Fibroblast of peridontal ligament (primary cell): ENCODE results near the gene OLFML3.
"Not testable (repeated sequence)": the region's sequence is repeated elsewhere in the genome, so short reads cannot be mapped to it uniquely, and the experiment has no call there.

Experiments
- DNase-seq: peaks from one replicate; pipeline ENCODE4 v3.0.0-alpha.2; 2010; ENCODE audit errors: extremely low read depth

Gene OLFML3

DNA sequence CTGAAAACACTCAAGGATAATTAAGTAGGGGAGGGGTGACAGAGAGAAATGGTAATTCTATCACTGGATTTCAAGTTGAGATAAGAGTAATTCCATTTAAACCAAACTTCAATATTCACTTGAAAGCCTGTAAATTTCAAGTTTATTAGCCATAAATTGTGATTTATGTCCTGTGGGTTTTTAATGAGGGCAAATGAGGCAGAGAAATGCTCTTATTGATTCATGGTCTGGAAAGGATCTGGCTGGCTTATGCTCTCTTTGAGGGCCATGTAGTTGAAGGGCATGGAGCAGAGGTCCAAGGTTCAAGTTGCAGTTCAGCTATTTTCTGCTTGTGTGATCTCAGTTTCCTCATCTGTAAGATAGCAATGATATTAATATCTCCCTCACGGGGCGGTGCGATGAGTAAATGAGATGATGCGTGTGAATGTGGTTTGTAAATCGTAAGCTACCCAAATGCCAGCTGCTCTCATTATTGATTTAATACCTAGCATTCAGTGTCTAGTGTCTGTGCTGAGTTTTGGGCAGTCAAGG is 12.3 kb downstream of the OLFML3 start:
- DNase-seq, result no peak

DNA sequence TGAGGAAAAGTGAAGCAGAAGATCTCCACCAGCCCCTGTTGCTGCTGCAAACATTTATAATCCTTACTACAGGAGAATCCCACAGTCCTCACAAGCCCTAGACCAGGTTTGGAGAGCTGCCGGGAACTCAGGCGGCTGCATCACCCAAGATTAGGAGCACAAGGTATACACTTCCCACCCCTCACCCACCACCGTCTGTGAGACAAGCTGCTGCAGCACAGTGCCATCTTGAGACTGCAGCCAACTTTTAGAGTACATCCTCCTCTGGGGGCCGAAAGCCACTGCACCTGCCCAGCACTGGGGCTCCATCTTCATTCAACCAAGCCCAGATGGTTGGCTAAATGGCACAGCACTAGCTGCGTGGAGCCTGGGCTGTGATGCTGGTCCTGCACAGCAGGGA is 13.8 kb downstream of the OLFML3 start:
- no peak for DNase-seq

DNA sequence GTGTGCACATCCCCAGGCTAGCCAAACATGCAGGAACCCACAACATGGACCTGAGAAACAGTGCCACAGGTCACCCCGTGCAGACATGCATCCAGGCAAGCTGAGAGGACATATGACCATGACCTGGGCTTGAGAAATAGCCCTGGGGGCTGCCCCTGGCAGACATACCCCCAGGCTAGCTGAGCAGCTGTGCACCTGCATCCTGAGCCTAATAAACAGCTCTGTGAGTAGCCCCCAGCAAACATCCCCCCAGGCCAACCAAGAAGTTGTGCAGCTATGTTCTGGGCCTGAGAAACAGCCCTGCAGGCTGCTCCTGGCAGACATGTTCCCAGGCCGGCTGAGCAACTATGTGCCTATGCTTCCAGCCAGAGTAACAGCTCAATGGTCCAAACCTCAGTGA is 14.5 kb downstream of the OLFML3 start:
- no peak for DNase-seq

DNA sequence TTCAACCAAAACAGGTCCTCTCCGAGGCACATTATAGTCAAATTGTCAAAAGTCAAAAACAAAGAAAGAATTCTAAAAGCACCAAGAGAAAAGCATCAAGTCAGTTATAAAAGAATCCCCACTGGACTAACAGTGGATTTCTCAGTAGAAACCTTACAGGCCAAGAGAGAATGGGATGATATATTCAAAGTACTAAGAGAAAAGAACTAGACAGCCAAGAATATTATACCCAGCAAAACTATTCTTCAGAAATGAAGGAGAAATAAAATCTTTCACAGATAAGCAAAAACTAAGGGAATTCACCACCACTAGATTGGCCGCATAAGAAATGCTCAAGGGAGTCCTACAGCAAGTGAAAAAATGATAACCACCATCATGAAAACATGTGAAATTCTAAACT is 16.1 kb downstream of the OLFML3 start:
- DNase-seq, result no peak

DNA sequence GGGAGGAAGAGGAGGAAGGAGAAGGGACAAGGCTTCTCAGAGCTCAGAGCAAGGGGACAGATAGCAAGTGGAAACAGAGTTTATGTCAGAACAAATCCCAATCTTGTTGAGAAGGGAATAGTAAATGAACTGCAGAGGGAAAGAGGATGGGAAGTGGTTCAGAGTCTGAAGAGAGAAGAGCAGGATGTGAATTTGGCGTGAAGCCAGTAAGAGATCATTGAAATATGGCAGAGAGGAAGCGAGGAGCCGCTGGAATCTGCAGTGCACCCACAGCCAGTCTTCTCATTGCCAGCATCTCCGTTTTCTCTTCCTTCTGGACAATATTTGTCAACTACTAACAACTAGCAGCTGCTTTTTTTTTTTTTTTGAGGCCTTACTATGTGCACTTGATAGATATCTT is 19.1 kb downstream of the OLFML3 start:
- no peak for DNase-seq

DNA sequence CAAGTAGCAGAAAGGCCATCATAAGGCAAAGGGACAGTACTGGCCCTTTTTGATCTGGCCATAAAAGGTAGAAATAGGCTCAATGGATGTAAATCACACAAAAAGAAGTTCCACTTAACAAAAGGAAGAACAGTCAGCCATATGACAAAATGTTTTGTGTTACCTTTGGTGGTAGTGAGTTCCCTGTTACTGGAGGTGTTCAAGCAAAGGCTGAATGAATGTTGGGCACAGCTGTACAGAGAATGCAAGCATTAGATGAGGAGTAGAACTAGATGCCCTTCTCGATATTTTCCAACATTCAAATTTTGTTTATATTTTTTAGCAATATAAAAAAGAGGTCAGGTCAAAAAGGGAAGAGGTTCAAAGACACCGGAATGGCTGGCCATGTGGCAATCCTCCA is 20.0 kb downstream of the OLFML3 start:
- DNase-seq, result no peak

DNA sequence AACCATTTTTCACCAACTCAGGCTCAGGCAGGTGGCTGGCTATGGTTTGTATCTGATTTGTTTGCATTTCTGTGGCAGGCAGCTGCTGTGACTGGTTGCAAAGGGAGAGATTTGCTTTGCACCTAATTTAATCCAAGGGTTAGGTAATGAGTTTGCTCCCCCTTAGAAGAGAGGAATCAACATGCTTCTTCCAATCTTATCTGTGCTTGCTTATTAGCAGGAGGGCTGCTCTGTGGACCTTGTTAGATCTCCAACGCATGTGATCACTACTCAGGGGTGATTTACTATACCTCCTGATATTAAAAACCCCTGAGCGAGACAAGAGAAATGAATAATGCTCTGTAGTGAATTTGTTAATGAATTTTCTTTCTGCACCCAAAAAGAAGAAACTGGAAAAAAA is 20.5 kb downstream of the OLFML3 start:
- no peak for DNase-seq

DNA sequence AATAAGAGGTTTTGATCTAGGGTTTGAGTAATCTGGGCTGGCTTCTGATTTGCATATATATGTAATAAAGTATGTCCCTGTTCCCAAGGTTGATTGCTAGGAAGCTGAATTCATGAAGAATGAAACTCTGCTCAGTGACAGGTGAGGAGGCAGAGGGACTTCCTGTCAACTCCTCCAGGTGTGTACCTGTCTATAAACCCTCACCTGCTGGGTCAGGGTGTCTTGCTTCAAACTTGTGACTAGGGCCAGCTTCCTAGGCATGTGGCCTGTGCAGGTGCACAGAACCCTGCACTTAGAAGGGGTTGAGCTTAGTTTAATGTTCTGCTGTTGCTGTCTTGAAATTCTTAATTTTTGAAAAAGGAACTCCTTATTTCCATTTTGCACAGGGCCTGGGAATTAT is 21.1 kb downstream of the OLFML3 start:
- DNase-seq, result no peak

DNA sequence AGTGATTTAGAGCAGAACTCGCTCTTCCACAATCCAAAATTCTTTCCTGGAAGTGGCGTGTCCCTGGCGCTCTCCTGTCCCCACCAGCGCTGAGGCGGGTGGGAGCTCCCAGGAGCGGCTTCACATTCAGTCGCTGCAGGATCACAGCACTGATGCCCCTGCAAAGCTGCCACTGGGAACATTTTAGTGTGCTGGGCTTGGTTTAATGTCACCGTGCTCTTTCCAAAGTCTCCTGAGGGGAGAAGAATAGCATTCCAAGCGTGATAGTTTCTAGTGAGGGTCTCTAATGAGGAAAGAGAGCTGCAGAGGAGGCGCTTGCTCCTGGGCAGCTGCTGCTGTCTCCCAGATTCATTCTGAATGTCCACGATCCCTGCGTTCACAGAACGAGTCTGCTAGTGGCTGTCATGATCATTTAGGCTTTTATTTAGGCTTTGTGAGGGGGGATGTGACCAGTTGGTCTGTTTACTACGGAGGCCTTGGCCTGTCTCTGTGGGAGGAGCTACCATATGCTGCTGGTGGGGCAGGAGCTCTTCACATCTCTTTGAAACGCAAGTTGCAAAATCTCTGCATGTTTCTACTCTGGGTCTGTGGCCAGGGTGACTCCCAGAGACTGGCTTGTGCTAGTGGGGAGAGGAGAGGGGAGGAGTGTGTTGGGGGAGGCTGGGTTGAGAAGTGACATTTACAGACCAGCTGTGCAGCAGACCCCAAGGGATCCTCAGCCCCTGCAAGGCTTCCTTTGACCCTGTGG is 23.4 kb downstream of the OLFML3 start:
- peak; percentile 68 for DNase-seq

DNA sequence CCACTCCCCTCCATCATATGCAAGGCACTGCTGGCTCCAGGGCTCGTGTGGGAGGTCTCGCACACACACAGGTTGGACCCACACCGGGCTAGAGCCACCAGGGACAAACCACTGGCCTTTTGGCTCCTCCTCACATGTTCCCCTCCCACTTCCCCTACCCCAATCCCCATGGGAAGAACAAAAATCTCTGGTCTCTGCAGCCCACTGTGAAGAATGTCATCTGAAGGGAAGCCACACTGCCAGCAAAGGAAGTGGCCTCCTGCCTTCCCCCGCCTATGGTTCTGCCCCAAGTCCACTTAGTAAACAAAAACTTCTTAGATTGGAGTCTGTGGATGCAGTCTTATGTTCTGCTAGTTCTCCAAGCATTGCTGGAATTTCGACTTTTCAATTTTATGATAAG is 24.2 kb downstream of the OLFML3 start:
- no peak for DNase-seq

DNA sequence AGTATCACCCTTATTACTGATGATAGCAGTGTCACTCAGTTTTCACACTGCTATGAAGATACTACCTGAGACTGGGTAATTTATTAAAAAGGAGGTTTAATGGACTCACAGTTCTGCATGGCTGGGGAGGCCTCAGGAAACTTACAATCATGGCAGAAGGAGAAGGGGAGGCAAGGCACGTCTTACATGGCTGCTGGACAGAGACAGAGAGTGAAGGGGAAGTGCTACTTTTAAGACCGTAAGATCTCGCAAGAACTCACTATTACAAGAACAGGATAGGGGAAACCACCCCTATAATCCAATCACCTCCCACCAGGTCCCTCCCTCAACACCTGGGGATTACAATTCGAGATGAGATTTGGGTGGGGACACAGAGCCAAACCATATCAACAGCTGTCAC is 27.6 kb downstream of the OLFML3 start:
- not testable (repeated sequence) for DNase-seq

DNA sequence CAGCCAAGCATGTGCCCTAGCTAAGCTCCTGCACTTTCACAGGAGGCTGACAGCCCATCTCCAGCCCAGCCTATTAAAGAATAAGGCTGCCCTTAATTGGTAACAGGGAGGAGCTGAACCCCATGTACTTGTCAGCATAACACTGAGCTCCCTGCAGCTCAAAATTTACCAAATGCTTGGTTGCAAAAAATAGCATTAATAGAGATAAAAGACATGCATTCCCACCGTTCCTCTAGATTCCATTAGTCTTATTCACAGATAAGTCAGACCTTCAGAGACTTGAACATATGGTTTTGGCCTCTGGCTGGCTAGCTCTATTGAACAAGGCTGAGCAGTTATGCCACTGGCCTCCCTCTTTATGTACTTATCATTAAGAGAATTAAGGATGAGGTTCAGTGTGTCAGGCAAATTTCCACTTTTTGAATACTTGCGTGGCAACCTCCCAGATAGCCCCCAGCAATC is 29.2 kb downstream of the OLFML3 start:
- no peak for DNase-seq

DNA sequence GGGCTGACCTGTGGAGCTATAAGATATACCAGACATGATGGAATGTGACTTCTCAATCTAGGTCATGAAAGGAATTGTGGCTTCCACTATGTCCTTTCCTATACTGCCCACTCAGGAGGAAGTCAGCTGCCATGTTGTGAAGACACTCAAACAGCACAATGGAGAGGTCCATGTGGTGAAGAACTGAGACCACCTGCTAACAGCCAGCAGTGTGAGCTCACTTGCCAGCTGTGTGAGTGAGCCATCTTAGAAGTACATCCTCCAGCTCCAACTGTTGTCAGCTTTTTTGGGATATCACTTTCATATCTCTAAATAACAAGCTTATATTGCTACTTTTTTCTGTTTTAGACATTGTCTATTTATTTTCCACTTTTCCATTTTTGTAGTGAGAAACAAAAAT is 29.7 kb downstream of the OLFML3 start:
- no peak for DNase-seq

DNA sequence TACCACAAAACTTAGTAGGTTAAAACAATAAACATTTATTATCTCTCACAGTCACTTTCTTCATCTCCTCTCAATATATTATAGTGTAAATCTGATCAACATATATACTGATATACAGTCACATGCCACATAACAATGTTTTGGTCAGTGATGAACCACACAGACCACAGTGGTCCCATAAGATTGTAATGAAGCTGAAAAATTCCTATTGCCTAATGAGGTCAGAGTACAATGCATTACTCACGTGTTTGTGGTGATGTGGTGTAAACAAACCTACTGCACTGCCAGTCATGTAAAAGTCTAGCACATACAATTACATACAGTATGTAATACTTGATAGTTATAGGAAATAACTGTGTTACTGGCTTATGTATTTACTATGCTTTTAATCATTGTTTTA is 30.1 kb downstream of the OLFML3 start:
- peak; percentile 83 for DNase-seq

DNA sequence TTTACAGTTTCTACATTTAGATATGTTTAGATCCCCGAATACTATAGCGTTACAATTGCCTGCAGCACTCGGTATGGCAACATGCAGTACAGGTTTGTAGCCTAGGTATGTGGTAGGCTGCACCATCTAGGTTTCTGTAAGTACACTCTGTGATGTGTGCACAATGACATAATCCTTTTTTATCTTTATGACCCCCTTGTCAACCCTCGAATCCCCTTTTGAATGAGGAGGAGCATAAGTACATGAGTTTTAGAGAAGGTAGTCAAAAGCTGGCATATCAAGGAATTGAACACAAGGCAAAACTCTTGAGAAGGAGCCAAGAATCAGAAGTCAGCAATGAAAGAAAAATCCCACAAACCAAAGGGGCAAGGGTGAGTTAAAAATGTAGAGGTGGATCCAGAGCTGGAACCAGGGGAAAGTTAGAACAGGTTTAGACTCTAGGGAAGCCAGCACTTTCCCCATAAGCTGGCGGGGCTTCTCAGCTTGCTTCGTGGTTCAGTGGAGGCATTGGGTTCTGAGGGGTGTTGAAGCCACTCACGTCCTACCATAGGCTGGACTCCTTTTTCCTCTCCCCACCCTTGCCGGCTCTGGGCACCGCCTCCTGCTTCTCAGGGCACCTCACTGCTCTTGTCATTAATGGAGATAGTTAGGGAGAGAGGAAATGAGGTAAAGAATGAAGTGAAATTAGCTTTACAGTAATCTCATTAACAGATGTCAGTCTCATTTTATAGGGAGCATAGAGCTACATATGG is 31.3 kb downstream of the OLFML3 start:
- DNase-seq, result no peak

DNA sequence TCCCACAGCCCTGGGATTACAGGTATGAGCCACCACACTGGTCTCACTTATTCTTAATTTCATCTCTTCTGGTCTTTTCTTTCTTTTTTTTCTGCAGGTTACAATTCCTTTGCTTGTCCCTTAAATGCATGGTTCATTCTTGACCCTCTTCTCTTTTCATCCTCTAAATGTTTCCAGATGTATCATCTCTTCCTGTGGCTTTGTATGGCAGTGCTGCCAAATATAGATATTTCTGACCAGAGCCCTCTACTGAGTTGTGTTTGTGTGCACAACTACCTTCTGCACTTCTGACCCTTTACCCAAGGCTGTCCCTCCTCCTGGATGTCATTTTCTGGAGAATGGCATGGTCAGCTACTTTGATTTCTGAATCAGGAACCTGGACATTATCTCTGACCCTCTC is 32.5 kb downstream of the OLFML3 start:
- peak; percentile 61 for DNase-seq

DNA sequence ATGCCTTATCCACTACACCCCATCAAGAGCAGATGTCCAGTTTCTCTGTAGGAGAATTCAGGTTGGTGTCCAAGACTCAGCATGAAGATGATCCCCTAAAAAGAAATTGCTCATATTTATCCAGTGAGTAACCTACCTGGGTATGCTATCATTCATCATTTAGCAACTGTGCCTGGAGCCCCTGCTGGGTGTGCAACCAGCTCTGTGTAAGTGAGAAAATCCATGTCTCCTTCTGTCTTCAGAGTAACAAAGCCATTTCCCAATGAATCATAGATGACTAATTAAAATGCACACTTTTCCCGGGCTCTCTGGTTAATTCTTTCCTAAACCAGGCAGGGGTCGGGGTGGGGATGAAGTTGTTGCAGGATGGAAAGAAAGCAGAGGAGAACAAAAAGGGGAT is 35.8 kb downstream of the OLFML3 start:
- DNase-seq, result no peak

DNA sequence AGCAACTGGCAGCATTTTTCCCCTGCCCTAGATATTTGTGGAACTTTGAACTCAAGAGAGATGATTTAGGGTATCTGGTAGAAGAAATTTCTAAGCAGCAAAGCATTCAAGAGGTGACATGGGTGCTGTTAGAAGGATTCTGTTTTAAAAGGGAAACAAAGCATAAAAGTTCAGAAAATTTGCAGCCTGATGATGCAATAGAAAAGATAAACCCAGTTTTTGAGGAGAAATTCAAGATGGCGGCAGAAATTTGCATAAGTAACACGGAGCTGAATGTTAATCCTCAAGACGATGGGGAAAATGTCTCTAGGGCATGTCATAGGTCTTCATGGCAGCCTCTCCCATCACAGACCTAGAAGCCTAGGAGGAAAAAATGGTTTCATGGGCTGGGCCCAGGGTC is 40.5 kb downstream of the OLFML3 start:
- DNase-seq, result not testable (repeated sequence)

DNA sequence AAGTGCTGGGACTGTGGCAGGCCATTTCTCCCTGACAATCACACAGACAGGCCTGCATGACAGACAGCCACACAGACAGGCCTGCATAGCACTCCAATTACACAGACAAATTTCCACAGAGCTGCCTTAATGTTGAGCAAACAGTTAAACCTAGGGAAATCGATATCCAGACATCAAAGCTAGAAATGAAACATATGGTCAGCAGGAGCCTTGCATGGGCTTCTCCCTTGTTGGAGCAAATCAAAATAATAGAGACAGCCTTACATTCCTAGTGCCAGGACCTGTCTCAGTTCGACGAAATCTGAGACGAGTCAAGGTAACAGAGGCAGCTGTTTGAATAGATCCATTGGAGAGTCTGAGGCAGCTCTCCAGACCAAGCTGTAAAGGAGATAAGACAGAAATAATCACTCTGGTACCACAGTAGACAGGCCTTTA is 42.4 kb downstream of the OLFML3 start:
- no peak for DNase-seq

DNA sequence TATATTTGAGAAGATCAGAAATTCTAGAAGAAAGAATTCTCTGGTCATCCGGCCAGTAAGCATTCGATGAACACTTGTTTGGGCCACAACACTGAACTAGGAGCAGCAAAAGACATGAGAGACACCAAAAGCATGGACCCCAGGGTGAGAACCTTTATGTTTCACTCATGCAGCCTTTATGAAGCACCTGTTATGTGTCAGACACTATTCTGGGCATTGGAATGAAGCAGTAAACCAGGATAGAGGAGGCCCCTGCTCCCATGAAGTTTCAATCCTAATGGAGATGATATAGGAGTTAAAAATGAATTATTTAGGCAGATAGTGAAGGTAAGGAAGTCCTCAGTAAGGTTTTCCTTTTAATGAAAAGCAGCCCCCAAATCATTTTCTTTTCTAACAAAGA is 43.6 kb downstream of the OLFML3 start:
- DNase-seq, result no peak

DNA sequence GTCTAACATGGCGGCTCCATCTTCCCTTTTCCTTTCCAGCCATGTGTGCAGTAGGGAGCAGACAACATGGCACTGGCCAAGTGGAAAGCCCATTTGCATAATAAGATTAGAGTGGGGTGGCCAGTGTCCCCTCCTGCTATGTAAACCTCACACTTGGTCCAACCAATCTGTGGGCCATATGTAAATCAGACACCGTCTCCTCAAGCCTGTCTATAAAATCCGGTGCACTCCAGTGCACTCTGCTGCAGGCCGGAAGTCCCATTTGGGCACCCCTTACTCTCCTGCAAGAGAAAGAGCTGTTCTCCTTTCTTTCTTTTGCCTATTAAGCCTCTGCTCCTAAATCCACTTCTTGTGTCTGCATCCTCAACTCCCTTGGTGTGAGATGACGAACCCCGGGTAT is 44.1 kb downstream of the OLFML3 start:
- DNase-seq, result no peak

DNA sequence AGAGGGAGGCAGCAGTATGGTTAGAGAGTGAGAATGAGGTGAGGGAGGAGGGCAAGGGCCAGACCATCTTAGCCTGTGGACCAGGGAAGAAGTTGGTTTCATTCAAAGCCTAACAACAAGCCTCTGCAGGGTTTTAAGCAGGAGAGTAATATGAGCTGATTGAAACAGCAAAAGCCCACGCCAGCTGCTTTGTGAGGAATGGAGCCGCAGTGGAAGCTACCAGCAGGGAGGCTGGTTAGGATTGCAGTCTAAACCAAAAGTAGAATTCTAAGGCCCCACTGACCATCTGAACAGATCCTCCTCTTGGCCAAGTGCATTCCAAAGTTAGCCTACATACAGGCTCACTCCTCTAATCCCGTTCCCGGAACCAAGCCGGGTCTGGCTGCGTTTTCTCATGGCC is 44.8 kb downstream of the OLFML3 start:
- DNase-seq, result peak; percentile 40
